ENCODE data around the gene COG2.
"Not testable (repeated sequence)": the region's sequence is repeated elsewhere in the genome, so short reads cannot be mapped to it uniquely, and the experiment has no call there.

The COG2 gene, protein sequence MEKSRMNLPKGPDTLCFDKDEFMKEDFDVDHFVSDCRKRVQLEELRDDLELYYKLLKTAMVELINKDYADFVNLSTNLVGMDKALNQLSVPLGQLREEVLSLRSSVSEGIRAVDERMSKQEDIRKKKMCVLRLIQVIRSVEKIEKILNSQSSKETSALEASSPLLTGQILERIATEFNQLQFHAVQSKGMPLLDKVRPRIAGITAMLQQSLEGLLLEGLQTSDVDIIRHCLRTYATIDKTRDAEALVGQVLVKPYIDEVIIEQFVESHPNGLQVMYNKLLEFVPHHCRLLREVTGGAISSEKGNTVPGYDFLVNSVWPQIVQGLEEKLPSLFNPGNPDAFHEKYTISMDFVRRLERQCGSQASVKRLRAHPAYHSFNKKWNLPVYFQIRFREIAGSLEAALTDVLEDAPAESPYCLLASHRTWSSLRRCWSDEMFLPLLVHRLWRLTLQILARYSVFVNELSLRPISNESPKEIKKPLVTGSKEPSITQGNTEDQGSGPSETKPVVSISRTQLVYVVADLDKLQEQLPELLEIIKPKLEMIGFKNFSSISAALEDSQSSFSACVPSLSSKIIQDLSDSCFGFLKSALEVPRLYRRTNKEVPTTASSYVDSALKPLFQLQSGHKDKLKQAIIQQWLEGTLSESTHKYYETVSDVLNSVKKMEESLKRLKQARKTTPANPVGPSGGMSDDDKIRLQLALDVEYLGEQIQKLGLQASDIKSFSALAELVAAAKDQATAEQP

DNA sequence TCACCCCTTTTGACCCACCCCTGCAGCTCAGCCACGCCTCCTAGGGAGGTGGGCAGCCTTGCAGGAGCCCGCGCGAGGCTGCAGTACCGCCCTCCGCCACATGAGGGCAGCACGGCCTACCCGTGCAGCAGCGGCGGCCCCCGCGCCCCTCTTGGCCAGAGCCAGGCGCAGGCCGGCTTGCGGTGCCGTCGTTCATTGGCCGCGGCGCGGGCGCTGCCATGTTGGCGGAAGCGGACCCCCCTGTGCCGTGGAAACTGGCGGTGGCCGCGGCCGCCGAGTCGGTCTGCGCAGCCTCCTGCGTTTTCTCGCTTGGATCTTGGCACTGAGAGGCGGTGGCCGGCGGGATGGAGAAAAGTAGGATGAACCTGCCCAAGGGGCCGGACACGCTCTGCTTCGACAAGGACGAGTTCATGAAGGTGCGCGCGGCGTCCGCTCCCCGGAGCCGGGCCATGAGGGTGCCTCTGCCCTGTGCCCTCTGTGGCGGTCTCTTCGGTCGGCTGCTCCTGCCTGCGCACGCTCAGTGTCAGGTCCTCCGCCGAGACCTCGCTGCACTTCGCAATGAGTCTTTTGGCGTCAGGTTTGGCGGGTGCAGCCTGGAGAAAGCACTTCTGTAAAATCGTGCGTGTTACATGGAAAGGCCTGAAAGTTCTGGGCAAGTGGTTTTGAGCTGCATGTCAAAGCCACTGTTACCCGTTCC is at the start of gene COG2:
TSS of gene COG2 (plus strand) at position 219 of the 697 bp plus-strand sequence. CDS start at position 345, 126 bp downstream.
- peak; percentile 90 to 95 for DNase-seq

DNA sequence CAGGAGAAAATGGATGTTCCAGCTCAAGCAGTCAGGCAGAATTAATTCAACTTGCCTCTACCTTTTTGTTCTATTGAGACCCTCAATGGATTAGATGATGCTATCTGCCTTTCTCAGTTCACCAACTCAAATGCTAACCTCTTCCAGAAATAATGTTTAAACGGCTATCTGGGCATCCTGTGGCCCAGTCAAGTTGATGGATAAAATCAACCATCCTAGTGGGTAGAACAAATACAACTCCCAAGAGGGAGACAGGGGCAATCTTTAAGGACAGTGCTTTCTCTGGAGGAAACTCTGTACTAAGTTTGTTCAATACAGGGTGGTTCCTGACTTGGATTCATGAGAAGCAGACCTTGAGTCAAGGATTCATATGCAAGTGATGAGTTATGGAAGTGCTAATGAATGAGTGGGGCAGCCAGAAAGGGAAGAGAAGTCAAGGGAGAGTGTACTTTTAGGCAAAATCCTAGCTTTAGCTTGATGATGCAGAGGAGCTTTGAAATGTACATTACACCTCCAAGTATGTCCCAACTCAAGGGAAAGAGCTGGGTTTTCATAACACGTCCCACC is 49.4 kb upstream of the COG2 start:
- no peak for DNase-seq

DNA sequence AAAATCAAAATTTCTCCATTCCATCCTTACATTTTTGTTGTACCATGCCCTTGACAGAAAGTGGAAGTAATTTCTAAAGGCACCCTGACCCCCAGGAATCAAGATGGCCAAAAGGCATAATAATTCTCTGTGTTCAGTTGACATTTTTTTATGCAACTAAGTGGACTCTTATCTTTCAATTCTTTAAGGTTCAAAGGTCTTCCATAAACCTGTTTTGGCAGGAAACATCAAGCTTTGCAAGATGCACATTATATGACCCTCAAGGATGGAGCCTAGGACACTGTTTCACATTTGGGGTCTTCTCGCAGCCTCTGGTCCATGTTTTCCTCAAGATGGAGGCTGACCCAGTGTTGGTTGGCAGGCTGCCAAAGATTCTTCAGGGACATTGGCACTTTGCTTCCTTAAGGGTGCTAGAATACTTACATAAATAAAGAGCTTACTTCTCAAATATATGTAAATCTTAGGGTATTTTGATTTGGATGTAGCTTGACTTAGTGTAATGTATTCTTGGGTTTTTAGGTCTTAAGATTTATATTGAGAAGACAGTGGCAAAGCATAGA is 48.0 kb upstream of the COG2 start:
- DNase-seq = no peak

DNA sequence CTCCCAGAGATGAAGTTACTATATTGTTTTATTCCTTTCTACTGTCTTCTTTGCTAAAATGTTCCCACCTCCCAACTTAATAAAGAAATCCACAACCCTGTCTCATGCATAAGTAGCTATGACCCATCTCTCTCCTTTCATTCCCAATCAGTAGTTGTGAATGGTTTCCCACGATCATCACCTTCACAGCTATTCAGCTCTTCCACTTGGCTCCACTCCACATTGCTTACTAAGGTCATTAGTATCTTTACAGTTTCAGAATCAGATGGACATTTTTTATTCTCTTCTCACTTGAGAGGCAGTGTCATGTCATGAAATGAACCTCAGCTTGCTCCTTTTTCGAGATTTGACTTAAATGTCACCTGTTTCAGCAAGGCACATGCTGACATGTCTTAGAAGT is 47.1 kb upstream of the COG2 start:
- DNase-seq = no peak

DNA sequence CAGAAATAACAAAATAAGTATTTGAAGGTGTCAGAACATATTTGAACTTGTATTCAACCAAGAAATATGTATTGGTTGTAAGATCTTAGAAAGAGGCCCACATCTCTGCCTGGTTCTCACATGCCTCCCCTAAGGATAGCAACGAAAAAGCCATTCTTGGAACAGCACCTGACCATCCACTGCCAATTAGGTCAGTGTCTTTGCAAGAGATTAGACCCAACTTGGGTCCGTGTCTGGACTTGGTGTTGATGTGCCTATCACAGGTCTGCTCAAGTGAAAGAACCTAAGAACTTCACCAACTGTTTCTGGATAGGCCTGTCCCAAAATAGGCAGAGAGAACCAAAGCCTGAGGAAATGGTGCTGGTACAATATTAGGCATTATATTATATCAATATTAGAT is 46.0 kb upstream of the COG2 start:
- DNase-seq = no peak

DNA sequence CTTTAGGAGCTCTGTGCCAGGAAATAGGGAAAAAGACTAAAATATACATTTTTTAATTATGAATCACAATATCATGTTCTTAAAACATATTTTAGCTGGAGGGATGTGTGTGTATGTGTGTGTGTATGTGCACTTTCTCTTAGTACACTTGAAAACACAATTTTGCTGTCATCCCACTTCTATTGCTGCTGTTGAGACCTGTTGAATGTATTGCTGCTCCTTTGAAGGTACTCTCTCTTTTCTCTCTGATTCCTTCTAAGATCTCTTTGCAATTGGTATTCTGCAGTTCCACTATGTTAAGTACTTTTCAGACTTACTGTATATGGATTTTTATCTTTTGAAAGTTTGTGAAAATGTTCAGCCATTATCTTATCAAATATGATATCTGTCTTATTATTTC is 43.5 kb upstream of the COG2 start:
- DNase-seq = no peak

DNA sequence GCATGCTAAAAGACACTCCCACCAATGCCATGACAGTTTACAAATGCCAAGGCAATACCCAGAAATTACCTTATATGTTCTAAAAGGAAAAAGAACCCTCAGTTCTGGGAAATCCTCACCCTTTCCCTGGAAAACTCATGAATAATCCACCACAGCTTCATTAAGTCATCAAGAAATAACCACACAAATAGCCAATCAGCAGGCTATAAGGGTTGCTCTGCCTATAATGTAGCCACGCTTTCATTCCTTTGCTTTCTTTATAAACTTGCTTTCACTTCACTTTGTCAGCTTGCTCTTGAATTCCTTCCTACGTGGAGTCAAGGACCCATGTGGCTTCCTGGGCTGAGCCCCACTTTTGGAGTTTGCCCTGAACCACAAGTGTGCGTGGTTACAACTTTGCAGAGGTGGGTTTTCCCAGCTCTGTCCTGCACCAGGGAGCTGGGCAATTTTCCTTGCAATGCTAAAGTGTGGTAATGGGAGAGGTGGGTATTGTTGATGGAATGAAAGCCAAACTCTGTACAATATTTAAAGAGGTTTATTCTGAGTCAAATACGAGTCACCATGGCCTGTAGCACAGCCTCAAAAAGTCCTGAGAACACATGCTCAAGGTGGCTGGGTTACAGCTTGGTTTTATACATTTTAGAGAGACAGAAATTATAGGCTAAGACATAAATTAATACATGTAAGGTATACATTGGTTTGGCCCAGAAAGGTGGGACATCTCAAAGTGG is 42.2 kb upstream of the COG2 start:
- no peak for DNase-seq

DNA sequence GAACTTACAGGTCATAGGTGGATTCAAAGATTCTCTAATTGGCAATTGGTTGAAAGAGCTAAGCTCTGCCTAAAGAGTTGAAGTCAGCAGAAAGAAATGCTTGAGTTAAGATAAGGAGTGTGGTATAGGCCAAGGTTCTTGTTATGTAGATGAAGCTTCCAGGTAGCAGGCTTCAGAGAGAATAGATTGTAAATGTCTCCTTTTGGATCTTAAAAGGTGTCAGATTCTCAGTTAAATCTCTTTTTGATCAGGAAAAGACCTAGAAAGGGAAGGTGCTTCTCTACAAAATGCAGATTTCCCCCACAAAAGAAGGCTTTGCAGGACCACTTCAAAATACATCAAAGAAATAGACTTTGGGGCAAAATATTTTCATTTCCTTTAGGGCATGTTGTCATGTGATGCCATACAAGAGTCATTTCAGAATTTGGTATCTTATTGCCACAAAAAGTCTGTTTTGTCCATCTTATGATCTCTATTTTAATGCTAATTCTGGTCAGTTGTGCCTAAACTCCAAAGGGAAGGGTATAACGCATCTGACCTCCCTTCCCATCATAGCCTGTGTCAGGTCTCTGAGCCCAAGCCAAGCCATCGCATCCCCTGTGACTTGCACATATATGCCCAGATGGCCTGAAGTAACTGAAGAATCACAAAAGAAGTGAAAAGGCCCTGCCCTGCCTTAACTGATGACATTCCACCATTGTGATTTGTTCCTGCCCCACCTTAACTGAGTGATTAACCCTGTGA is 41.5 kb upstream of the COG2 start:
- not testable (repeated sequence) for DNase-seq

DNA sequence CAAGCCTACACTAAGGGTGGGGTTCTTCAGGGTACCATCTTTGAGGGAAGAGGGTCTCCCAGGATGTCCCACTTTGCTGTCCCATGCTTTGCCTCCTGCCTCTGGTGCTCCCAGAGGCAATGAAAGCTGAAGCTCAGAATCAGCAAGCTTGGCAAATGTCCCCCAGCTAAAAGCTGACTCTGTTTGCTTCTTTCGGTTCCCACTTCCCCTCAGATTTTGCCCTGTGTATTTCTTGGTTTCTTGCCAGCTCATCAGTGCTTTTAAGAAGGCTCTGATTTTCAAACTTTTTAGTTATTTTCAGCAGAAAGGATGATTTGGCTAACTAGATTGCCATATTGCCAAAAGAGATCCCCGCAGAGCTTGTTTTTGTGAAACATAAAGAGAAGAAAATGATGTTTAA is 33.1 kb upstream of the COG2 start:
- DNase-seq = no peak

DNA sequence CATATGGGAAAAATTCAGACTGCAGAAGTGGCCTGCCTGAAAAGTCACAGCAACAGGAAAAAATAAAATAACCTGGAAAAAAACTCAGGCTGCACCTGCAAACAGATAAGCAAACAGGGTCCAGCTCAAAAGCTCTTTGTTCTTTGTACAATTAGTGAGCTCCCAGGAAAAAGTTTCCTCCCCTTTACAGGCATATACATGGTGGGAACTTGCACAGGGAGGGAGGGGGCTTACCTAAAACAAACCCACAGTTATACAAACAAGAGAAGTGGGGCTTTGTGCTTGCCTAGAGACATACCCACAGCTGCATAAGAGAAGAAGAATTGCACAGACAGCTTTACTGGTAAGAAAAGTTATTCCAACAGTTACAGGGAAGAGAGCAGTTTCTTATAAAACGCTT is 31.7 kb upstream of the COG2 start:
- DNase-seq = no peak

DNA sequence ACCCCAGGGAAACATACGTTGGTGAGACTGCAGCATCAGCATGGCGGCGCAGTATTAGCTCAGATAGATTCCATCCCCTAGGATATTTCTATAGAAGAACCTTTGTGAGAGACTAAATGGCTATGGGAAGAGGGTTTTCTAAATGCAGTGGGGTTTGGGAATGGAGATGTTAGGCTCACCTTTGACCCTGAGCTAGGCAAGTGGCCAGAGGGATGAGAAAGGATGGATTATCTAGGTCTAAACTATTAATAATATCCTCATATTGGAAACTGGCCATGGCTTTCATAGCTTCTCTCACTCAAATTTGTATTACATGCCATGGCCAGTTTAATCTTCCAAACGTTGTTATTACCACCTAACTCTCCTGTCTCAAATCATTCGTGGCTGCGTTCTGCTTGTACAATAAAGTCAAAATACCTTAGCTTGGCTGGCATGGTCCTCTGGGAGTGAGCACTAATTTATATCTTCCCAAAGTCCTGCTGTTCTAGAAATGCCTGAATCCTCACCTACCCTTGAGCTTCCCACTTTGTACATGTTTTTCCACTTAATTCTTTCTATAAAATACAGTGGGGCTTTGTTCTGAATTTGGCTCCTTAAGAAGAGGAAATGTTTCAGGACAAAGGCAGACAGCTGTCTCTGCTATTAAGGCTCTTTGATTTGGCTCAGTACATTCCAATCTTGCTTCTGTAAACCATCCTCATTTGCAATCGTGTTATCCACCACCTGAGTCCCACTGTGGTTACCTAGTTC is 31.0 kb upstream of the COG2 start:
- DNase-seq = no peak

DNA sequence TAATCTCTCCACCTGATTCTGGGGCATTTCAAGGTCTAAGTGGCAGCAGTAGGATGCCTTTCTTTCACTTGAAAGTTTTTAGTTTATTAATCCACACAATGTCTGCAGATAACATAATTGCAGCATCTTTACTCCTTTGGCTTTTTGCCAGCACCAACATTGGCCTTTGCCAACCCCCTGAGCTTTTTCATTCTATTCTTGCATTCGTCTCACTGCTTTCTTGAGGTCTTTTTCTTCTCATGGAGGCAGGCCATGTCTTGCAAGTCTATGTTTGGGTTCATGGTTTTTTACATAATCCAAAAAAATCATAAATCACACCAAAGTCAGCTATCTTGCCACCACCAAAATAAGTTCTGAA is 30.4 kb upstream of the COG2 start:
- DNase-seq = no peak

DNA sequence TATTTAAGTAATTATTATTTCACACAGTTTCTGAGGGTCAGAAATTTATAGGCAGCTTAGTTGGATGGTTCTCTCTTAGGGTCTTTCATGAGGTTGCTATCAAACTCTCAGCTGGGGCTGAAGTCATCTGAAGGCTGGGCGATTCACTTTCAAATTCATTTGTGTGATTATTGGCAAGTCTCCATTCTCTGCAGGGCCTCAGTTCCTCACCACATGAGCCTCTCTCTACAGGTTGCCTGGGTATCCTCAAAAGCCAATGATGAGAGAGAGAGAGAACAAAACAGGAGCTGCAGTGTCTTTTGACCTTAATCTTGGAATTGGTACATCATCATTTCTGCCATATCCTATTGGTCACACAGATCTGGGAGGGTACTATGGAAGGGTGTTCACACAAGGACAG is 29.6 kb upstream of the COG2 start:
- no peak for DNase-seq

DNA sequence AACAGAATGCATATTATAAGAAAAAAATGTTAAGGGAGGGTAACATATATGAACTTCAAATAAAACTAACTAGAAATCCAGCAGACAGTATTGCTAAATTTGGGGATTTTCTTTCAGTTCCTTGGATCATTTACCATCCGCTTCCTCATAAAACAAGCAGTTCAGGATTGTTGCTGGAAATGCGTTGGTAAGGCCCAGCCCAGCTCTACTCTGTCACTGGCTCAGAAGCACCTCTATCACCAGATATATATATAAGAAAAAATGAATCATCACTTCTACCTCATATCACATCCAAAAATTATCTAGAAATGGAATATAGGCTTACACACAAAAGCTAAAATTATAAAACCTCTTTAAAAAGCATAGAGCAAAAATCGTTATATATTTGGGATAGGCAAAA is 28.2 kb upstream of the COG2 start:
- DNase-seq = no peak

DNA sequence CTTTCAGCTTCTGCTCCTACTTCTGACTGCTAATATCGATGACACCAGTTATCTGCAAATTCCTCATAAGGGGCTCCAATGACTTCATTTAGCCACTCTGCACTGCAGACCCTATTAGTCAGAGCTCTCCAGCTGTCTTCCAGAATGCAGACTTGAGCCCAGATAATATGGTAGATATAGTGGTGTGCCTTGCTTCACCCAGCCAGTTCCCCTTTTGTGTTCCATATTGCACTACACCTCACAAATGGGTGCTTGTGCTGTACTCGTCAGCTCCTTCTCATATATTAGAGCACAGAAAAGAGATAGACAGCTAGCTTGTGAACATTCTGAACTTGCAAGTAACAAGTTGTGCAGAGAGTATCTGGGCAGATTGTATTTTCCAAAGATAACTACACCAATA is 23.7 kb upstream of the COG2 start:
- no peak for DNase-seq

DNA sequence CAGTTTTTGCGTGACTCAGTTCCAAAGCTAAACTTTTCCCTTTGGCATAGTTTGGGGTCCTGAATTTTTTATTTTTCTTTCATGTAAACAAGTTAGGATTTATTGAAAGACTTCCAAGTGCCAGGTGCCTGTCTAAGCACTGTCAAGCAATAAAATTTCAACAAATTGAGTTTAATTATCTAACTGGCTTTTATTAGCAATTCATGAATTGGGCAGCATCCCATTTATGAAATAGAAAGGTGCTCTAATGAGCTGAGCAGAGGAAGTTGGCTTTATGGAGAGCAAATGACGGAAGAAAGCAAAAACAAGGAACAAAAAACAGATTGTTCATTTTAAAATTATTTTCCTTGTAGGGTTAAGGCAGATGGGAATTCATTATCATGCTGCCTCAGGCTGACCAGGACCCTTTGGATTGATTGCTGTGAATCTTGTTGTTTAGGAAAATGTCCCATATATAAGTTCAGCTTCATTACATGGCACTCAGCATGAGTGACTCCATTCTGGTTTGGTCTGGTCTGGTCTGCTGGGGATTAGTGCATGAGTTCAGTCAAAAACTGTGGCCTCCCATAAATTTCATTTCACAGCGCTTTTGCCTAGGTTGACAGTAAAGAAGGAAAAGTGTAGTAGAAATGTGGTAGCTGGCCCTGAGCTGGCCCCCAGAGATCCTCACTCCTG is 21.5 kb upstream of the COG2 start:
- DNase-seq = no peak

DNA sequence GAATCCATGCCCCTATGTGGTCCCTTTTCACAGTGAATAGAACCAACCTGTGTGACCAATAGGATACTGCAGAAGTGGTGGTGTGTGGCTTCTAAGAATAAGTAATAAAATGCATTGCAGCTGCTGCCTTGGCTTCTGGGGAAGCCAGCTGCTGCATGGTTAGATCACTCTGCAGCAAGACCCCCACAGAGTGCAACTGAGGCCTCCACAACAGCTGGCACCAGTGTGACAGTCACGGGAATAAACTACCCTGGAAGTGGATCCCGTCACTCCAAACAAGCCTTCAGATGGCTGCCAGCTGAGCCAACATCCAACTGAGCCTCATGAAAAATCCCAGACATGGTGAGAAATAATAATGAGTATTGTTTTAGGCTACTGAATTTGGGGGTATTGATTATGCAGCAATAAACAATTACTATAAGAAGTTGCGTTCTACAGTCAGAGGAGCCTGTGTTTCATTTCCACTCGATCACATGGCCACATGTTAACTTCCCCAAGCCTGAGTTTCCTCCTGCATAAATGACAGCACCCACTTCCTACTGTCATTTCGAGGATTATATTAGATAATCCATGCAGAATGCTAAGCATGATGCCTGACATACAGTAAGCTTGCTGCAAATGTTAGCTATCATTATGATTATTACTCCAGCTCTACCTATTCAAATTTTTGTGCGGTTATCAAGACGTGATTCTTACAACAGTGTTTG is 20.8 kb upstream of the COG2 start:
- no peak for DNase-seq

DNA sequence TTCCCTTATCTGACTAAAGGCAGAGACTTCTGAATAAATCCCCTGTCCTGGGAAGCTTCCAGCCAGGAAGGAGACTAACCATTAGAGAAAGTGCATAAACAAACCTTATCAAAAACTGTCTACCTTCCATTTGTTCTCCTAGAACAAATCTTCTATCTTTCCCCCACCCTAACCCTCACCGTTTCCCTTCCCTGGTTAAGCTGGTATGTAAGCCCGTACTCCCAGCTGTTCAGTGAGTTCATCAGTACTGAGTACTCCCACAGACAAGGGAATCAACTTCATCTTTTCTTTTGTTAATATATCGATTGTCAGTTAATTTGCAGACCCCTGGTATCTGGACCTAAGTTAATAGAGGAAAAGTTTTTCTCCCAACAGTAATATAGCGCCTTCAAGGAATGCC is 20.1 kb upstream of the COG2 start:
- no peak for DNase-seq

DNA sequence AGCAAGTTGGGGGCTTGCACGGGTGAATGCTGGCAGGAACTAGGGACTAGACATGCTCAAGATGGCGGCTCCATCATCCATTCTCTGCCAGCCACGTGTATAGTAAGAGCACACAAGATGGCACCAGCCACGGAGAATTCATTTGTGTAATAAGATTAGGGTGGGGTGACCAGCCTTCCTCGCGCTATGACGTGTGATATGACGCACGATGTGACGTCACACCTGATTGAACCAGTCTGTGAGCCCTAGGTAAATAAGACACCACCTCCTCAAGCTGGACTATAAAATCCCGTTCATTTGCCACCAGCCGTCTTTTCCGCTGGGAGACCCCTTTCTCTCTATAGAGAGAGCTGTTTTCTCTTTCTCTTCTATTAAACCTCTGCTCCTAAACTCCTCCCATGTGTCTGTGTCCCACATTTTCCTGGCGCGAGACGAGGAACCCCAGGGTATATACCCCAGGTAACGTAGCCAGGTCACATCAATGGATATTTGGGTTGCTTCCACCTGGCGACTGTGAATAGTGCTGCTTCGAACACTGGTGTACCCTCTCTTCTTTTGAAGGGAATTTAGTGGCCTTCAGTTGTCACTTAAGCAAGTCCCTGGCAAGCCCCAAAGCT is 18.1 kb upstream of the COG2 start:
- no peak for DNase-seq

Measured in CD4-positive, alpha-beta T cell treated with Interferon alpha-2 for 1 hour (primary cell).